ENCODE results near the gene GPR75.

GPR75 gene

DNA sequence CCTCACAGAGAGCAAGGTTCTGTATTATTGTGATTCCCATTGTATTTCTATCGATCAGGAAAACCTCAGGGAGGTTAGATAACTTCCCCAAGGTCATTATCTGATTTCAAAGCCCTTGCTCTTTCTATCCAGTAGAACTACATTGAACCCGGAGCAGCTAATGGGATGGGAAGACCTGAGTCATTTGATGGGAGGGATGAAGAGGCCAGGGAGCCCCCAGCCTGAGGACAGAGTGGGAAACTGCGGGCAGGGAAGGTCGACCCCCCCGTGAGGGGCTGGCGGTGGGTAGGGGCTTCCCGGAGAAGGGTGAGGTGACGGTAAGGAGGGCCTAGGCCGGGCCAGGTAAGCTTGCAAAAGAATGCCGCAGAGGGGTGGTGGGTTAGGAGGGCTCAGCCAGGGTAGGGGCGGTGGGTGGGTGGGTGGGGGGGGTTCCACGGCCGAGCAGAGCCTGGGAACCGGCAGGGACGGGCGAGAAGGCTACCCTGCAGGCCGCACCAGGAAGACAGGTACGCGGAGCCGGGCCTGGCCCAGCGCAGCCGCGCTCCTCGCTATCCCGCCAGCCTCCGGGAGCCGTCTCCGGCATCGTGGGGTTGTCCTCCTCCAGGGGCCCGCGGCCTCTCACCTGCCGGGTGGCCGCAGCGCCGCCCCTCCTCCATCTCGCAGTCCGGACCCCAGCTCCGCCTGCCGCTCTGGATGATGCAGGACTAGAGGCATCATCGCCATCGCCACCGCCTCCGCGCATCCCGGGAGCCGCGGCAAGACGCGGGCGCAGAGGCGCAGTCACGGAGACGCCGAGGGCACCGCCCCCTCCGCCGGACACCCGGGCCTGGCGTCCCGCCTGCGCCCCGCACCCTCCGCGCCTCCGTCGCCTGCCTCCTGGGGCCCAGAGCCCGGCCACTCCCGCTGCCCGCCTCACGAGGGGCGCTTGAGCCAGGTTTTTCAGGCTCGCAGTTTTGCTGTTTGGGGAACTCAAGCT, at the start of gene GPR75:
Gene GPR75, minus strand, starts transcription at position 762 of the 976 bp plus-strand sequence. CDS start 5,211 bp downstream, outside the sequence.
- Histone ChIP-seq H3K36me3 (replicated peaks) (peaks cover 4% of the 10 kb centered on the region), H3K4me3 (ENCODE audit: low read depth, low read length) (peak within 1 kb of the TSS; percentile 47), H3K27ac (no peak within 1 kb of the TSS), H3K27me3 (replicated peaks) (no peaks in the 10 kb centered on the region)
- in situ Hi-C loops (cut with HindIII; ENCODE audit: low pct_ligation_motif_present, low sequenced_read_pairs): no loop called here
- no peak for DNase-seq
- TF ChIP-seq, protein P1, sequence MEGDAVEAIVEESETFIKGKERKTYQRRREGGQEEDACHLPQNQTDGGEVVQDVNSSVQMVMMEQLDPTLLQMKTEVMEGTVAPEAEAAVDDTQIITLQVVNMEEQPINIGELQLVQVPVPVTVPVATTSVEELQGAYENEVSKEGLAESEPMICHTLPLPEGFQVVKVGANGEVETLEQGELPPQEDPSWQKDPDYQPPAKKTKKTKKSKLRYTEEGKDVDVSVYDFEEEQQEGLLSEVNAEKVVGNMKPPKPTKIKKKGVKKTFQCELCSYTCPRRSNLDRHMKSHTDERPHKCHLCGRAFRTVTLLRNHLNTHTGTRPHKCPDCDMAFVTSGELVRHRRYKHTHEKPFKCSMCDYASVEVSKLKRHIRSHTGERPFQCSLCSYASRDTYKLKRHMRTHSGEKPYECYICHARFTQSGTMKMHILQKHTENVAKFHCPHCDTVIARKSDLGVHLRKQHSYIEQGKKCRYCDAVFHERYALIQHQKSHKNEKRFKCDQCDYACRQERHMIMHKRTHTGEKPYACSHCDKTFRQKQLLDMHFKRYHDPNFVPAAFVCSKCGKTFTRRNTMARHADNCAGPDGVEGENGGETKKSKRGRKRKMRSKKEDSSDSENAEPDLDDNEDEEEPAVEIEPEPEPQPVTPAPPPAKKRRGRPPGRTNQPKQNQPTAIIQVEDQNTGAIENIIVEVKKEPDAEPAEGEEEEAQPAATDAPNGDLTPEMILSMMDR (IDR thresholded peaks at IDR 0.05; ENCODE audit: low read depth, low read length, missing control alignments): no peak

GRCh38 chr2:53907582-53907981, 47.8 kb upstream of the GPR75 start:
- Histone ChIP-seq H3K27me3 (replicated peaks) (no peaks in the 10 kb centered on the region), H3K27ac (no peak overlapping the region), H3K36me3 (replicated peaks) (peaks cover 64% of the 10 kb centered on the region), H3K4me3 (ENCODE audit: low read depth, low read length) (no peak overlapping the region)
- in situ Hi-C loops (cut with HindIII; ENCODE audit: low pct_ligation_motif_present, low sequenced_read_pairs): no loop called here
- no peak for DNase-seq
- TF ChIP-seq, protein P1 (IDR thresholded peaks at IDR 0.05; ENCODE audit: low read depth, low read length, missing control alignments): no peak

- H3K4me3 ChIP-seq (ENCODE audit: low read depth, low read length): no peak overlapping the region
- TF ChIP-seq, protein P1 (IDR thresholded peaks at IDR 0.05; ENCODE audit: low read depth, low read length, missing control alignments): no peak
- H3K27me3 ChIP-seq (replicated peaks): no peaks in the 10 kb centered on the region
- no peak overlapping the region for H3K27ac ChIP-seq
- H3K36me3 ChIP-seq (replicated peaks): peaks cover 79% of the 10 kb centered on the region
- in situ Hi-C loops (cut with HindIII; ENCODE audit: low pct_ligation_motif_present, low sequenced_read_pairs): no loop called here
- no peak for DNase-seq
These were observed 45.6 kb upstream of the GPR75 start for GRCh38 chr2:53905396-53905795.

- in situ Hi-C loops (cut with HindIII; ENCODE audit: low pct_ligation_motif_present, low sequenced_read_pairs): no loop called here
- Histone ChIP-seq H3K4me3 (ENCODE audit: low read depth, low read length) (no peak overlapping the region), H3K27me3 (replicated peaks) (no peaks in the 10 kb centered on the region), H3K36me3 (replicated peaks) (peaks cover 82% of the 10 kb centered on the region), H3K27ac (no peak overlapping the region)
- DNase-seq: no peak
- TF ChIP-seq, protein P1 (IDR thresholded peaks at IDR 0.05; ENCODE audit: low read depth, low read length, missing control alignments): no peak
These were observed 43.2 kb upstream of the GPR75 start for GRCh38 chr2:53903011-53903410.

DNA sequence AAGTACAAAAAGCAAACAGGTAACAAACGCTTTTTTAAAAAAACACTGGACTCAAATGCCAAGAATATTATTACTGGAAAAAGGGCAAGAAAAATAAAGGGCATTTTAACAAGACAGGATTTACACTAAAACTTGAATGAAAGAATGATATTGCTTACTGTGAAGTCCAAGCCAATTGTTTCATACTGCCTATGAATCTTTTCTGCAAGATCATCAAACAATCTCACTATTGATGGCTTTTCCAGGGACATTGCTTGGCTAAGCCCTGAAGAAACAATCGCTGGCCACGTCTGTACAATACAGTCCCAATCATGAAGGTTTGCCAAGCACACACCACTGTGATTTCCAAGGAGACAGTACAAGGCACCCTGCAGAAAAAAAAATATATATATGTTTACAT, 41.4 kb upstream of the GPR75 start:
- no peak overlapping the region for H3K27ac ChIP-seq
- H3K4me3 ChIP-seq (ENCODE audit: low read depth, low read length): no peak overlapping the region
- no peak for DNase-seq
- in situ Hi-C loops (cut with HindIII; ENCODE audit: low pct_ligation_motif_present, low sequenced_read_pairs): no loop called here
- TF ChIP-seq, protein P1 (IDR thresholded peaks at IDR 0.05; ENCODE audit: low read depth, low read length, missing control alignments): no peak
- peaks cover 75% of the 10 kb centered on the region for H3K36me3 ChIP-seq (replicated peaks)
- no peaks in the 10 kb centered on the region for H3K27me3 ChIP-seq (replicated peaks)
